Activated CD8-positive, alpha-beta memory T cell treated with anti-CD3 and anti-CD28 coated beads, Interleukin-2, amount 50 U/mL, for 48 hours (primary cell): ENCODE measurements around the gene FPR2.

Experiments
- DNase-seq: peaks from one replicate; pipeline ENCODE4 v3.0.0-alpha.2; 2020

Gene FPR2

DNA sequence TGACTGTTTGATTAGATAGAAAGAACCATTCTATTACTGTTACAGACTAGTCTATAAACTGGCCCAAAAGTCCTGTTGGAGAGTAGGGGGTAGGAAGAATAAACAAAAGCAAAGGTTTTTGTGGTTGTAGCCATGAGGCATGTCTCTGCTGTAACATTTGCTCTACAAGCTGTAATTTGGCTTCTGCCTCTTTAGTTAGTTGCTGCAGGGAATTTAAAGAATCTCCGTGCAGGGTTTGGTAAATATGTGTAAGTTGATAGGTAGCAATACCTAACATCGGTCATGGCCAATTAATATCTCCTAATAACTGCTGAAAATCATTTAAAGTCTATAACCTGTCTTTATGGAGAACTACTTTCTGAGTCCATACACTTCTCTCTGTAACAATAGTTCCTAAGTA, 46.9 kb downstream of the FPR2 start:
- no peak for DNase-seq

DNA sequence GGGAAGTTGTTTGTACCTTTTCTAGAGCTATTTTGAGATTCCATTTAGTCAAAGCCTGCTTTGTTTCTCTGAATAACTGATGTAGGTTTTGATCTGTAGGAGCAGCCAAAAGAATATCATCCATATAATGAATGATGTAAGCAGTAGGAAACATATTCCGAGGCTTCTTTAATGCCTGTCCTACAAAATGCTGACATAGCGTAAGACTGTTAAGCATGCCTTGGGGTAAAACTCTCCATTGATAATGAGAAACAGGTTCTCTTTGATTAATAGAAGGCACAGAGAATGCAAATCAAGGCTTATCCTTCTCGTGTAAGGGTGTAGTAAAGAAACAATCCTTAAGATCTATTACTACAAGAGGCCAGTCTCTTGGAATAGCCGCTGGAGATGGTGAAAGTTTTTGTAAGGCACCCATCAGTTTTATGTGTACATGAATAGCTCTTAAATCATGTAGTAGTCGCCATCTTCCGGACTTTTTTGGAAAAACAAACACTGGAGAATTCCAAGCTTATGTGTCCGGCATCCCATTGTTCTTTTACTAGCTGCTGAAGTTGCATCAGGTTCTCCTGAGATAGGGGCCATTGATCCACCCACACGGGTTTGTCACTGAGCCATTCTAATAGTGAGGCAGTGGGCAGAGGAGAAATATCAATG, 47.5 kb downstream of the FPR2 start:
- no peak for DNase-seq

DNA sequence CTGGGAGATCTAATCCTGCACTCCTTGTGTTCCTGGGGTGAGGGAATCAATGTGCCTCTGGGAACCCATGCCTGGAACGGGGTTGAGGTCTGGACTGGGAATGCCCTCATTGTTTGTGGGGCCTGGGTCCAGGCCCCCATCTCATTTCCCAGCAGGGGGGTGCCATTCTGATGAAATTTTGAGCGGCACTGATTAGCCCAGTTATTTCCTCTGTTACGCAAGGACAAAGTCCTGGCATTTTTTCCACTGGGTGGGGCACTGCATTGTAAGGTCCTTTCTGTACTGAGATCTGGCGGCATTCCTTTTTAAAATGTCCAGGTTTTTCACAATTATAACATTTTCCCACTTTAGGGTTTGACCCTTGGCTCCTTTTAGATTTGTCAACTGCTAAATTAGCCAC, 48.8 kb downstream of the FPR2 start:
- no peak for DNase-seq

- DNase-seq: no peak
Observed at GRCh38 chr19:51810223-51810622, 49.2 kb downstream of the FPR2 start.

DNA sequence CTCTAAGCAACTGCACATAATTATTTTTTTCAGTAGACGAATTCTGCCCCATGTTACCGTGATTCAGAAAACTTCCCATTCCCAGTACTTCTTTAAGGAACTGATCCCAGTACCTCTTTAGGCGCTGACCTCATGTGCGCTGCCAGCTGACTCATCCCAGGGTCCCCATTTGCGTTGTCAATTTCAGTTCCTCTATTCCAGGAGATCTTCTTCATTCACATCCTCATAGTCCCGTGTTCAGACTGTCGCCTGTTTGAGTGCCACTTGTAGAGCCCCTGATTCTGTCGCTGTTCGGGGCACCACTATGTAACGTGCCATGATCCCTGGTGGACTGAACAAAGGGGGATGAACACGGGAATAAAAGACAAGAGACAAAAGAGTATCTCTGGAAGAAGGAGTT, 50.4 kb downstream of the FPR2 start:
- no peak for DNase-seq

DNA sequence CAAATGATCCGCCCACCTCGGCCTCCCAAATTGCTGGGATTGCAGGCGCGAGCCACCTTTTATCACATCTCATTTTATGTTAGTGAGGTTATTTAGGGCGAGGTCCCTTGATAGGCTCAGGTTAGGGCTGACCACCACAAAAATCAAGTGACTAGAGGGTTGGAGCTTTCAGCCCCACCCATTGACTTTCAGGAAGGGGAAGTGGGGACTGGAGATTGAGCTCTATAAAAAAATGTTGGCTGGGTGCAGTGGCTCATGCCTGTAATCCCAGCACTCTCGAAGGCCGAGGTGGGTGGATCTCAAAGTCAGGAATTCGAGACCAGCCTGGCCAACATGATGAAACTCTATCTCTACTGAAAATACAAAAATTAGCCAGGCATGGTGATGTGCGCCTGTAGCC, 54.1 kb downstream of the FPR2 start:
- no peak for DNase-seq

DNA sequence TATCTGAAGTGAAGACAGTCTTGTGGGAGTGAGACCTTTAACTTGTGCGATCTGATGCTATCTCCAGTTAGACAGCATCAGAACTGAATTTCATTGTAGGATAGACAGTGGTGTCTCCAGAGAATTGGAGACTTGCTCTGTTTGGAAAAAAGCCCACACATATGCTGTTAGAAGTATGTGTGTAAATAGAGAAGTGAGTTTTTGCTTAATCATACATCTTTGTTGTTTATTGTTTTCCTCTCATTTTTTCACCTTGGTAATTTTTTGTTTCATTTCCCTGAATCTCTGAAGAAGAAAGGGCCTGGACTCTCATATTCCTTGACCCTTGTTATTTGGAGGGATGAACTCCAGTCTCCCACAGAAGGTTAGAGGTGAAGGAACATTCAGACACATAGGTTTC, 55.7 kb downstream of the FPR2 start:
- no peak for DNase-seq

DNA sequence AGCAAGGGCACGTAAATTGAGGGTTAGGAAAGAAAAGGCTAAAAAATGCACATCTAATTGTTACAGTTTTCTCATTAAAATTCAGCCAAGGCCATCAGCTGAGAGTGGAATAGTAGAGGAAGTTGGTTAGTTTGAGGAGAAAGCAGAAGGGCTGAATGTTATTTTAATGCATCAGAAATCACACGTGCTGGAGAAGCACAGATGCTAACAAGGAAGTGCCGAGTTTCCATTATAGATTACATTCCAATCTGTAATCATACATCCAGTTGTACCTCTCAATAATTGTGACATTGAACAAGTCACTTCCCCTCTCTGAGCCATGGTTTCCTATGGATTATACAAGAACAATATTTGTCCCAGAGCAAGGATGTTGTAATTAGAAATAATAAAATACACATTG, 59.0 kb downstream of the FPR2 start:
- no peak for DNase-seq
